Keratinocyte (primary cell): Measurements from ENCODE around the gene LRRC46. TPM values are rescaled to one million over a fixed set of nuclear protein-coding genes. Genes with fewer than 3 reads are reported as not detected.
A peak's percentile ranks its signal among the peaks of the same experiment; 100 is the strongest.

Source experiments
- DNase-seq: peaks from one replicate; pipeline ENCODE4 v3.0.0-alpha.2; 2011; ENCODE audit warnings: low read depth, missing footprints, low spot score
- FAIRE-seq: peaks from 2 replicates; lab custom pipeline; 2011; peaks lifted over from hg19 to GRCh38; lab: Jason Lieb, UNC
- H2AFZ ChIP-seq: 2 replicates; pipeline ENCODE4 v1.6.0; 2012; ENCODE audit warnings: low read length, control low read depth, inconsistent platforms; ENCODE audit not compliant: control insufficient read depth
- H3K27ac ChIP-seq: 2 replicates; pipeline ENCODE4 v1.5.1; 2011; ENCODE audit warnings: low read length; ENCODE audit not compliant: control insufficient read depth, insufficient read depth
- H3K27me3 ChIP-seq: 3 replicates; pipeline ENCODE4 v1.6.0; 2011; ENCODE audit warnings: low read length; ENCODE audit not compliant: control insufficient read depth, insufficient read depth; ENCODE audit errors: extremely low read depth
- H3K36me3 ChIP-seq, 2 experiments: 2 replicates in 1 of 2; 3 replicates in 1 of 2; pipeline ENCODE4 v1.5.1; 2011; ENCODE audit warnings: low read length in 2 of 2, mild to moderate bottlenecking in 1 of 2; ENCODE audit not compliant: control insufficient read depth in 2 of 2, insufficient read depth in 2 of 2; ENCODE audit errors: extremely low read depth in 1 of 2
- H3K4me1 ChIP-seq: 3 replicates; pipeline ENCODE4 v1.5.1; 2011; ENCODE audit warnings: low read length; ENCODE audit not compliant: control insufficient read depth, insufficient read depth; ENCODE audit errors: extremely low read depth
- H3K4me2 ChIP-seq: 3 replicates; pipeline ENCODE4 v1.6.0; 2011; ENCODE audit warnings: low read depth, low read length; ENCODE audit not compliant: control insufficient read depth, insufficient read depth; ENCODE audit errors: extremely low read depth
- H3K4me3 ChIP-seq, 3 experiments: fragments of 200-600 bp in 1 of 3; sonication (generic) in 1 of 3; 2 replicates in 2 of 3; 3 replicates in 1 of 3; pipeline ENCODE4 v1.5.1; 2011 to 2016; ENCODE audit warnings: low read length in 3 of 3, mild to moderate bottlenecking in 3 of 3, control low read depth in 2 of 3, inconsistent platforms in 1 of 3, low read depth in 1 of 3, mixed read lengths in 1 of 3, mixed run types in 1 of 3, moderate library complexity in 1 of 3; ENCODE audit not compliant: control insufficient read depth in 2 of 3, insufficient read depth in 2 of 3; ENCODE audit errors: extremely low read depth in 1 of 3
- H3K79me2 ChIP-seq: 2 replicates; pipeline ENCODE4 v1.6.0; 2012; ENCODE audit warnings: low read length; ENCODE audit not compliant: control insufficient read depth, insufficient read depth
- H3K9ac ChIP-seq: 3 replicates; pipeline ENCODE4 v1.6.0; 2011; ENCODE audit warnings: low read length; ENCODE audit not compliant: control insufficient read depth, insufficient read depth; ENCODE audit errors: extremely low read depth
- H3K9me1 ChIP-seq: 3 replicates; pipeline ENCODE4 v1.6.0; 2011; ENCODE audit warnings: low read length; ENCODE audit not compliant: control insufficient read depth, insufficient read depth; ENCODE audit errors: extremely low read depth
- H3K9me3 ChIP-seq: 2 replicates; pipeline ENCODE4 v1.5.1; 2012; ENCODE audit warnings: low read depth, low read length; ENCODE audit not compliant: control insufficient read depth
- H4K20me1 ChIP-seq: 3 replicates; pipeline ENCODE4 v1.6.0; 2011; ENCODE audit warnings: low read length; ENCODE audit not compliant: control insufficient read depth, insufficient read depth; ENCODE audit errors: extremely low read depth
- EZH2 ChIP-seq: IDR thresholded peaks from one replicate; pipeline ENCODE4 v1.6.1; 2012; ENCODE audit warnings: inconsistent platforms, mild to moderate bottlenecking, low read length, moderate library complexity
- dilution Hi-C: fragments of 300-500 bp; cut with MboI; formaldehyde crosslinking; loops from one replicate; pipeline ENCODE4 v1.7.0; 2020; ENCODE audit warnings: low sequenced_read_pairs; ENCODE audit not compliant: extremely low pct_ligation_motif_present
- polyA plus RNA-seq, 5 experiments: library from polyadenylated mRNA; depleted of rRNA in 3 of 5; stranded (reverse) in 3 of 5; stranded (forward) in 1 of 5; unstranded in 1 of 5; fragments of >200 nt; gene quantifications; 1 replicate in 1 of 5; 2 replicates in 3 of 5; 3 replicates in 1 of 5; pipeline versions ENCODE4 v1.2.1 to v1.2.3, GENCODE V29; 2011 to 2012; ENCODE audit warnings: missing spikeins in 2 of 5, low read depth in 1 of 5, low replicate concordance in 1 of 5
- TF ChIP-seq, protein P1 (sequence below), 3 experiments: IDR thresholded peaks in 1 of 3; conservative IDR thresholded peaks in 1 of 3; optimal IDR thresholded peaks in 1 of 3; 2 replicates in 2 of 3; 3 replicates in 1 of 3; pipeline versions ENCODE3 to v1.5.1; 2011; ENCODE audit warnings: low read length in 3 of 3, mild to moderate bottlenecking in 3 of 3, moderate library complexity in 2 of 3, control low read depth in 1 of 3, inconsistent platforms in 1 of 3; ENCODE audit not compliant: insufficient read depth in 2 of 3; ENCODE audit errors: extremely low read depth in 1 of 3

Gene LRRC46
- polyA plus RNA-seq, 1 donor (not counting 4 experiments of a cell fraction or from before 2014, with no cell fraction given), result 0.43 TPM

DNA sequence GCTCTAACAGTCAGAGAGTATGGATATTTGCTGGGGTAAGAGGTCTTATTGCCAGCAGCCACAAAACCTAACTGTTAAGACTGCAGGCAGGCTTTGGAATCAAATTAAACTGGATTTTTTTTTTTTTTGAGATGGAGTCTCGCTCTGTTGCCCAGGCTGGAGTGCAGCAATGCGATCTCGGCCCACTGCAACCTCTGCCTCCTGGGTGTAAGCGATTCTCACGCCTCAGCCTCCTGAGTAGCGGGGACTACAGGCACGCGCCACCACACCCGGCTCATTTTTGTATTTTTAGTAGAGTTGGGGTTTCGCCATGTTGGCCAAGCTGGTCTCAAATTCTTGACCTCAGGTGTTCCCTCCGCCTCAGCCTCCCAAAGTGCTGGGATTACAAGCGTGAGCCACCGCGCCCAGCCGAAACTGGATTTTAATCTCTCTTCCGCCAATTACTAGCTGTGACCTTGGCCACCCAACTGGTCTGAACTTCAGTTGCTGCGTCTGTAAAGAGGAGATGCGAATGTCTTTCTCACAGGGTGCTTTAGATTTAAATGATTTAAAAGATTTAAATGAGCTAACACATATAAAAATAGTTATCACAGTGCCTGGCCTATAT, 971 bp upstream of the LRRC46 start:
- Histone ChIP-seq H3K27ac (peak overlapping the region; percentile 79), H3K9me1 (peaks cover 3% of the 10 kb centered on the region), H3K27me3 (no peaks in the 10 kb centered on the region), H3K9ac (peak overlapping the region; percentile 84), H4K20me1 (no peaks in the 10 kb centered on the region), H3K4me1 (peaks cover 18% of the 10 kb centered on the region), H3K9me3 (no peaks in the 10 kb centered on the region), H2AFZ (no peak overlapping the region), H3K36me3 (peaks cover 12 to 17% of the 10 kb centered on the region in 2 experiments), H3K79me2 (peaks cover 26% of the 10 kb centered on the region), H3K4me3 (peak overlapping the region; percentile 74 to 100 (median 100)), H3K4me2 (peak overlapping the region; percentile 99)
- TF ChIP-seq, protein P1, sequence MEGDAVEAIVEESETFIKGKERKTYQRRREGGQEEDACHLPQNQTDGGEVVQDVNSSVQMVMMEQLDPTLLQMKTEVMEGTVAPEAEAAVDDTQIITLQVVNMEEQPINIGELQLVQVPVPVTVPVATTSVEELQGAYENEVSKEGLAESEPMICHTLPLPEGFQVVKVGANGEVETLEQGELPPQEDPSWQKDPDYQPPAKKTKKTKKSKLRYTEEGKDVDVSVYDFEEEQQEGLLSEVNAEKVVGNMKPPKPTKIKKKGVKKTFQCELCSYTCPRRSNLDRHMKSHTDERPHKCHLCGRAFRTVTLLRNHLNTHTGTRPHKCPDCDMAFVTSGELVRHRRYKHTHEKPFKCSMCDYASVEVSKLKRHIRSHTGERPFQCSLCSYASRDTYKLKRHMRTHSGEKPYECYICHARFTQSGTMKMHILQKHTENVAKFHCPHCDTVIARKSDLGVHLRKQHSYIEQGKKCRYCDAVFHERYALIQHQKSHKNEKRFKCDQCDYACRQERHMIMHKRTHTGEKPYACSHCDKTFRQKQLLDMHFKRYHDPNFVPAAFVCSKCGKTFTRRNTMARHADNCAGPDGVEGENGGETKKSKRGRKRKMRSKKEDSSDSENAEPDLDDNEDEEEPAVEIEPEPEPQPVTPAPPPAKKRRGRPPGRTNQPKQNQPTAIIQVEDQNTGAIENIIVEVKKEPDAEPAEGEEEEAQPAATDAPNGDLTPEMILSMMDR (optimal IDR thresholded peaks at IDR 0.05 in 1 of 3, IDR thresholded peaks at IDR 0.05 in 1 of 3, conservative IDR thresholded peaks at IDR 0.05 in 1 of 3; ENCODE audit: extremely low read depth in 1 of 3, insufficient read depth in 2 of 3, low read length in 3 of 3), result no peak
- TF ChIP-seq EZH2, result no peak
- DNase-seq (no peak), FAIRE-seq (no peak)
- dilution Hi-C loops, result no loop called here

DNA sequence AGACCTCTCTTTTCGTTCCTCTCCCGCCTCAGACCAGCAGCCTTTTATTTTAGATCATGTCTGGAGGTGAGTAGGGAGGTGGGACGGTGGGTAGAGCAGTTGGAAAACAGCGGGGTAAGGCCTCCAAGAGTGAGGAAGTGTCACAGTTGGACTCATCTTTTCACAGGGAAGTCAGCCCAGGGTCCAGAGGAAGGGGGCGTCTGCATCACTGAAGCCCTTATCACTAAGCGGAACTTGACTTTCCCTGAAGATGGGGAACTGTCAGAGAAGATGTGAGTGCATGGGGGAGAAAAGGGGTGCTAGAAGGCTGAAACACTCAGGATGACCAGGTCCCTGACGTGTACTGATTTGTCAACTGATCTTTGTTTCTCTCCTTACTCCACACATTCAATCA, 461 bp downstream of the LRRC46 start:
- DNase-seq (no peak), FAIRE-seq (no peak)
- Histone ChIP-seq H3K9me3 (no peaks in the 10 kb centered on the region), H3K4me3 (peak overlapping the region in 2 of 3 experiments; percentile 100), H3K27ac (peak overlapping the region; percentile 79), H3K79me2 (peaks cover 26% of the 10 kb centered on the region), H3K4me2 (peak overlapping the region; percentile 99), H2AFZ (peak overlapping the region; percentile 87), H4K20me1 (no peaks in the 10 kb centered on the region), H3K27me3 (no peaks in the 10 kb centered on the region), H3K9ac (peak overlapping the region; percentile 84), H3K4me1 (peaks cover 18% of the 10 kb centered on the region), H3K36me3 (peaks cover 7 to 12% of the 10 kb centered on the region in 2 experiments), H3K9me1 (peaks cover 3% of the 10 kb centered on the region)
- TF ChIP-seq, protein P1 (optimal IDR thresholded peaks at IDR 0.05 in 1 of 3, IDR thresholded peaks at IDR 0.05 in 1 of 3, conservative IDR thresholded peaks at IDR 0.05 in 1 of 3; ENCODE audit: extremely low read depth in 1 of 3, insufficient read depth in 2 of 3, low read length in 3 of 3), result no peak
- TF ChIP-seq EZH2, result no peak
- dilution Hi-C loops, result no loop called here
